ENCODE results near the gene SPATA20. TPM values are rescaled to one million over a fixed set of nuclear protein-coding genes. Genes with fewer than 3 reads are reported as not detected.
A peak's percentile ranks its signal among the peaks of the same experiment; 100 is the strongest.

SPATA20 gene
- total and polyA plus RNA-seq, 12 donors = 12.6 to 88.4 (median 63.3) TPM

DNA sequence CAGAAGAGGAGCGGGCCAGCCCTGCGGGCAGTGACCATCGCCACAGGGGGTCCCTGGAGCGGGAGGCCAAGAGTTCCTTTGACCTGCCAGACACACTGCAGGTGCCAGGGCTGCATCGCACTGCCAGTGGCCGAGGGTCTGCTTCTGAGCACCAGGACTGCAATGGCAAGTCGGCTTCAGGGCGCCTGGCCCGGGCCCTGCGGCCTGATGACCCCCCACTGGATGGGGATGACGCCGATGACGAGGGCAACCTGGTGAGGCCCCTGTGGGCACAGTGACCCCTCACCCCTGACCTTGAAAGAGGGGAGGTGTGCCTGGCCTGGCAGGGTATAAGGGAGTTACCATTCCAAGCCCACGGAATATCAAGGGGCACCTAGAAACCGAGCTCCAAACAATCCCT lies 52.6 kb downstream of the SPATA20 start:
- 96% methylated on average over 15 of the region's 15 CpGs for WGBS, 2 donors
- Histone ChIP-seq H3K27me3 (peaks cover 0 to 6% (median 0%) of the 10 kb centered on the region in 7 donors), H3K4me1 (peaks cover 6 to 15% (median 7%) of the 10 kb centered on the region in 9 donors), H3K9me3 (no peaks in the 10 kb centered on the region), H3K4me3 (no peak overlapping the region), H3K36me3 (no peaks in the 10 kb centered on the region), H3K27ac (no peak overlapping the region)
- DNase-seq (no peak), ATAC-seq (no peak)
- TF ChIP-seq CTCF (IDR thresholded peaks at IDR 0.05) = no peak
- intact Hi-C loops (cut with DNase I) = loop anchor here in 1 of 10 donors (5.0 kb wide), 1 partner anchor 37 kb away; the partner anchor contains the start of gene CACNA1G

DNA sequence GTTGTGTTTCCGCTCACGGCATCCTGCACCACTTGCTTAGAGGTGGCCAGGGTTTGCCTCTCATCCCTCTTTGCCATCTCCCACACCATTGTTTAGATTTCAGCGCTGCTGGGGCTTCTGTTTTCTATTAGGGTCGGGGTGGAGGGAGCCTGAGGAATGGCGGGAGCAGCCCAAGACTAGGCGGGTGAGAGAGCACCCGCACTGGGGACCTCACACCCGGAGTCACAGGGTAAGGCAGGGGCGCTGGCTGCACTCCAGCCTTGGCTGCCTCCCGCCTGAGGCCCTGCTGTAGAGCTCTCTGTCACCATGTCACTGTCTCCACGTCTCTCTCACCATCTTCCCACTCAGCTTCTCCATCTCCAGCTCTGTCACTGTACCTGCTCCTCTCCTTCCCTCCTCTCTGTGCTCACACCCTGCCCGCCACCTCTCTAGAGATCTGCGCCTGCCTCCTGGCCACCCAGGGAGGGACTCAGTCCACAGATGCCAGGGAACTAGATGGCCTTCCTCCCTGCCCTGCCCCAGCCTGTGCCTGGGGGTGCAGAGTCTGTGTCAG lies 54.9 kb downstream of the SPATA20 start:
- Histone ChIP-seq H3K27ac (no peak overlapping the region), H3K4me1 (peaks cover 9 to 30% (median 22%) of the 10 kb centered on the region in 9 donors), H3K4me3 (no peak overlapping the region), H3K36me3 (no peaks in the 10 kb centered on the region), H3K9me3 (no peaks in the 10 kb centered on the region), H3K27me3 (peaks cover 0 to 12% (median 0%) of the 10 kb centered on the region in 7 donors)
- TF ChIP-seq CTCF (IDR thresholded peaks at IDR 0.05) = no peak
- intact Hi-C loops (cut with DNase I) = loop anchor here in 1 of 10 donors (5.0 kb wide), 1 partner anchor 40 kb away; the partner anchor contains the start of gene CACNA1G
- WGBS, 2 donors = 65 to 71% methylated on average over 13 of the region's 13 CpGs
- peak in 1 of 8 donors; percentile 6 for ATAC-seq
- no peak for DNase-seq

- intact Hi-C loops (cut with DNase I) = loop anchor here in 1 of 10 donors (5.0 kb wide), 1 partner anchor 41 kb away; the partner anchor contains the start of gene CACNA1G
- WGBS, 2 donors = 86 to 88% methylated on average over 18 of the region's 18 CpGs
- Histone ChIP-seq H3K27ac (no peak overlapping the region), H3K4me3 (no peak overlapping the region), H3K9me3 (no peaks in the 10 kb centered on the region), H3K27me3 (peaks cover 0 to 12% (median 0%) of the 10 kb centered on the region in 7 donors), H3K4me1 (peaks cover 9 to 30% (median 22%) of the 10 kb centered on the region in 9 donors), H3K36me3 (no peaks in the 10 kb centered on the region)
- ATAC-seq (no peak), DNase-seq (no peak)
- no peak for TF ChIP-seq CTCF (IDR thresholded peaks at IDR 0.05)
Measured at GRCh38 chr17:50602836-50603235, 55.9 kb downstream of the SPATA20 start.

DNA sequence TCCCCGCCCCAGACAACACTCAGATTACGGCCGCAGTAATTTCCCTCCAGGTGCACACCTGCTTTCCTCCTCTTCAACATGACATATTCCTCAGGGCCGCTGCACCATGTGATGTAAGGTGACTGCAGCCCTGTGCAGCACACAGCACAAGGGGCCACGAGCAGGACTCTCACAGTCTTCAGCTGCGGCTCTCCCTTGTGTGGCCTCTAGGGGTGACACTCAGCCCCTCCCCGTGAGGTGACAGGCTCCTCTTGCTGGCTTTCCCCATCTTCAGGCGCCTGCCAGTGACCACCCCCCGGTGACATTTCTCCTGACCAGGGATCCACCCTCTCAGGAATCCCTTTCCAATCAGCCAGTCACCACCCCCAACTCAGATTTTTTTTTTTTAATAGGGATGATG lies 56.4 kb downstream of the SPATA20 start:
- intact Hi-C loops (cut with DNase I) = loop anchor here in 1 of 10 donors (5.0 kb wide), 1 partner anchor 41 kb away; the partner anchor contains the start of gene CACNA1G
- Histone ChIP-seq H3K4me1 (peaks cover 9 to 30% (median 22%) of the 10 kb centered on the region in 9 donors), H3K4me3 (no peak overlapping the region), H3K27me3 (peaks cover 0 to 12% (median 0%) of the 10 kb centered on the region in 7 donors), H3K36me3 (no peaks in the 10 kb centered on the region), H3K9me3 (no peaks in the 10 kb centered on the region), H3K27ac (no peak overlapping the region)
- WGBS, 2 donors = 60 to 76% methylated on average over 9 of the region's 9 CpGs
- TF ChIP-seq CTCF (IDR thresholded peaks at IDR 0.05) = peak in 2 of 9 donors; percentile 12 to 16
- ATAC-seq (no peak), DNase-seq (no peak)

All from heart right ventricle (tissue), 16 donors.